GM21723 (cell line): Measurements from ENCODE around the gene DNAL4.

Source experiments
- ATAC-seq: cut with Tn5 transposase; IDR thresholded peaks from one replicate; pipeline ENCODE4 v1.9.1; 2021; ENCODE audit warnings: mild to moderate bottlenecking, moderate library complexity; ENCODE audit not compliant: unreplicated experiment

DNAL4 gene

GRCh38 chr22:38760477-38761201 is 33.3 kb downstream of the DNAL4 start:
- no peak for ATAC-seq

- ATAC-seq: no peak
Measured at GRCh38 chr22:38759005-38759404, 34.9 kb downstream of the DNAL4 start.

- ATAC-seq: no peak
Measured at GRCh38 chr22:38758276-38758945, 35.5 kb downstream of the DNAL4 start.

- ATAC-seq: no peak
Measured at GRCh38 chr22:38757464-38757757, 36.5 kb downstream of the DNAL4 start.

- ATAC-seq: no peak
Measured at GRCh38 chr22:38756711-38757463, 37.1 kb downstream of the DNAL4 start.

GRCh38 chr22:38755911-38756532 is 37.9 kb downstream of the DNAL4 start, which contains the start of gene SUN2:
Gene SUN2, minus strand, starts transcription at chr22:38755998. Its CDS starts 3,370 bp downstream, at chr22:38752628.
- ATAC-seq: peak; percentile 64

- ATAC-seq: peak; percentile 29
Measured at GRCh38 chr22:38755155-38755910, 38.6 kb downstream of the DNAL4 start.

GRCh38 chr22:38754751-38755154 is 39.2 kb downstream of the DNAL4 start:
- no peak for ATAC-seq

GRCh38 chr22:38753948-38754750 is 39.8 kb downstream of the DNAL4 start:
- ATAC-seq: no peak

GRCh38 chr22:38751422-38752346 is 42.3 kb downstream of the DNAL4 start:
- ATAC-seq: no peak

GRCh38 chr22:38751066-38751421 is 42.9 kb downstream of the DNAL4 start:
- ATAC-seq: no peak

GRCh38 chr22:38750638-38751037 is 43.3 kb downstream of the DNAL4 start:
- ATAC-seq: no peak

- no peak for ATAC-seq
Measured at GRCh38 chr22:38750104-38750503, 43.8 kb downstream of the DNAL4 start.

- ATAC-seq: no peak
Measured at GRCh38 chr22:38748487-38749136, 45.3 kb downstream of the DNAL4 start.

- ATAC-seq: no peak
Measured at GRCh38 chr22:38745676-38746460, 48.1 kb downstream of the DNAL4 start.

GRCh38 chr22:38744981-38745380 is 49.0 kb downstream of the DNAL4 start:
- no peak for ATAC-seq

GRCh38 chr22:38742176-38742942 is 51.6 kb downstream of the DNAL4 start:
- no peak for ATAC-seq
